NCI-H2081 treated with DMSO at 0.1 percent for 48 hours (cell line): ENCODE results near the gene ADCY7.
"Not testable (repeated sequence)": the region's sequence is repeated elsewhere in the genome, so short reads cannot be mapped to it uniquely, and the experiment has no call there.

Experiments
- DNase-seq: peaks from one replicate; lab custom pipeline; 2025; lab: John Stamatoyannopoulos, UW

The ADCY7 gene

DNA sequence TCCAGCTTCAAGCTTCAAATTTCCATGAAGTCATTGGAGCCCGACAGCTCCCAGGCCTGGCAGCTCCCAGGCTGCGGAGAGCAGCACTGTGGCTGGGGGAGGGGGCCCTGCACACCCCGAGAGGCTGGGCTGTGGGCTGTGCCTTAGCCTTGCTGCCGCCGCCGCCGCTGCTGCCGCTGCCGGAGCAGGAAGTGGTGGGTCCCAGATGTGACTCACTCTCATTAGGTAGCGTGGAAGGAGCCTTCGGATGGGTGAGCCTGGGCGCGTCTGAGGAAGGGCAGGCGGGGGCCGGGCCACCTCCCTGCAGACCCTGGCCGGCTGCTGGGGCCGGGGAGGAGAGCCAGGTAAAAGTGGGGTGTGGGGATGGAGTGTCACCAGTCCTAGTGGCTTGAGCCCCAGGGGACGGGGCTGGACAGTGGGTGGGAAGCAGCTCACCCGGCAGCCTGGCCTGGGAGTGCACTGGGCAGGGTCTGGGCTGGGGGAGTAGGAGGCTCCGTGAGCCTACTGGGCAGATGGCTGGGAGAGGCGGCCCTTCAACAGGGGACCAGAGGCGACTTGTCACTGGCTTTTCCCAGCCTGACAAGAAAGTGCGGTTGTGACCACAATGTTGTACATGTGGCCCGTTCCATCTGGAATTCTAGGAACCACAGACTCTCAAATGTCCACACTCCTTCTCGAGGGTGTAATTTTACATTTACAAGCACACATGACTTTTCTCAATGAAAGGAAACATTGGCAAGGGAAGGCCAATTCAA is at the start of gene ADCY7:
Gene ADCY7 (plus strand): TSS at position 215 of the 755 bp plus-strand sequence. CDS start 21,629 bp downstream, outside the sequence.
- DNase-seq, result no peak

DNA sequence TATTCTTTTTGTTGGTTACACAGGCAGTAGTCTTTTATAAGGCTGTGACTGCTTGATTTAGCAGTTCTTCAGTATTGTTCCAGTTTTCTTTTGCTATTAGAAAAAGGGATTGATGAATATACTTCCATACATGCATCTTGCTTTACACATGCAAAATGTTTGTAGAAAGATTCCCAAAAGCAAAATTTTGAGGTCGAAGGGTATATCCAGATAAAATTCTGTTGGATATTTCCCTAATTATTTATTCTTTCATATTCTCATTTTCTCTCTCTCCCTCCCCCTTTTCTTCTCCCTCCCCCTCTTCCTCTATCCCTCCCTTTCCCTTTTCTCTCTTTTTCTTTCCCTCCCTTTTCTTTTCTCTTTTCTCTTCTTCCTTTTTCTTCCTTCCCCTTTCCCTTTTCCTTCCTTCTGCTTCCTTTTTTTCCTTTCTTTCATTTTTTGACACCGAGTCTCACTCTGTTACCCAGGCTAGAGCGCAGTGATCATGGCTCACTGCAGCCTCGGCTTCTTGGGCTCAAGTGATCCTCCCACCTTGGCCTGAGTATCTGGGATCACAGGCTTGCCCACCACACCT is 46.9 kb upstream of the ADCY7 start:
- no peak for DNase-seq

DNA sequence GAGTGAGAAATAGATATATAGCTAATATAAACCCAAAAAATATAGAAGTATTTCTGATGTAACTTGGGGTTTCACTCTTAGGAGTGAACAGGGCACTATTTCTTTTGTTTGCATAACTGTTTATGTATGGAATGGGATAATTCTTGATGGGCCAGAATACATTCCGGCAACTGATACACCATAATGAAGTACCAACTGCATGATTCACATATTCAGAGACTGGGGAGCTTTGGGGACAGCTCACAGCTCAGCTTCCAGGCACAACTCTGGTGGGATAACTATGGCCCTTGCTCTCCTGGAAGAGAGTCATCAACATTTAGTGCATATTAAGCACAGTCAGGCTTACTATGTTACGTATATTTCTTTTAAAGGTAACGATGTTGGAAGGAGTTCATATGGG is 42.1 kb upstream of the ADCY7 start:
- no peak for DNase-seq

DNA sequence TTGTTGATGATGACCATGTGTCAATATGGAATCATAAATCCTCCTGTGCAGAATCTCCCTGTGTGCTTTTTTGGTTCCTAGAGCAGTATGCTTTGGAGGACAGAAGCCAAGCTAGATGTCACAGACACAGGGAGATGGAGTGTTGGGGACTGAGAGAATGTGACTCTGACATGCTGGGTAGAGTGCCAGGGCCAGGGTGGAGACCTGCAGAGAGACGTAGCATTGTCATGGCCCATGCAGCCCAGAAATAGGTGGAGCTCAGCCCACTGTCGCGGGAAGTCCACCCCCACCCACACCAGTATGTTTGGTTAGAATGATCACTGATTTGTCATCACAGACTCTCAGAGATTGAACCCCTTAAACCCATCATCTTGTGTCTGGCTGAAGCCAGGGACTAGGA is 39.2 kb upstream of the ADCY7 start:
- DNase-seq, result no peak

DNA sequence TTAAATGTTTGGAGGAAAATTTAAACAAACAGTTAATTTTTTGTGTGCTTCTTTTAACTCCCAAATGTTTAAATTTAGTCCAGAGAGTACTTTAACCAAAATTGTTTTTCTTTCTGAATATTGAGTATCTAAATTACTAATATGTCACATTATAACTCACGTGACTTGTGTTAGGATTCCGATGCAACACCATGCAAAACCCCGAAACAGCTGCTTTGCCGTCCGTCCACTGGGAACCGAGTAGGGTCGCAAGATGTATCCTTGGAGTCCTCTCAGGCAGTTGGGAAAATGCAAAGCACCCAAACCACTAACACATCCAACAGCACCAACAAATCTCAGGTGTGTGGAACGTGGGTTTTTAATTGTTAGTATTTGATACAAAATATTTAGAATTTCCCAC is 38.7 kb upstream of the ADCY7 start:
- DNase-seq, result no peak

DNA sequence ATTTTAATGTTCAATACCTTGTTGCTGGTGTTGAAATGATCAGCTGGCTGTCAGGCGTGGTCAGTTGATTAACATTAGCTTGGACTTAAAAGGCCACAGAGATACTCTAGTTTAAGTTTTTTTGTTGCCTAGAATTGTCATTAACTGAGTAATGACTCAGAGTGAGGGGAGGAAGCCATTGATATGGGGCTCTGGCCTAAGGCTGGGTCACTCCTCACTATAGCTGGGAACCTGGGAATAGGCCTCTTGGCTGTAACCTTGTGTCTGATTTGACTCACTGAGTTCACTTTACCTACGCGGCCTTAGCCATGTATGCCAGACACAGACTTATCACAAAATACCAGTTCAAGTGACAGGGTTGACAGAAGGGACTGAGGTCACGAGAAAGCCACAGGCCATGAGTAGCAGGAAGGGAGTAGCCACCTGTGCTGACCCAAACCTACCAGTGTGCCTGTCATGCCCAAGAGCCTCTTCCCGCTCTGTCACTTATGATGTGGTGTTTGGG is 37.9 kb upstream of the ADCY7 start:
- no peak for DNase-seq

DNA sequence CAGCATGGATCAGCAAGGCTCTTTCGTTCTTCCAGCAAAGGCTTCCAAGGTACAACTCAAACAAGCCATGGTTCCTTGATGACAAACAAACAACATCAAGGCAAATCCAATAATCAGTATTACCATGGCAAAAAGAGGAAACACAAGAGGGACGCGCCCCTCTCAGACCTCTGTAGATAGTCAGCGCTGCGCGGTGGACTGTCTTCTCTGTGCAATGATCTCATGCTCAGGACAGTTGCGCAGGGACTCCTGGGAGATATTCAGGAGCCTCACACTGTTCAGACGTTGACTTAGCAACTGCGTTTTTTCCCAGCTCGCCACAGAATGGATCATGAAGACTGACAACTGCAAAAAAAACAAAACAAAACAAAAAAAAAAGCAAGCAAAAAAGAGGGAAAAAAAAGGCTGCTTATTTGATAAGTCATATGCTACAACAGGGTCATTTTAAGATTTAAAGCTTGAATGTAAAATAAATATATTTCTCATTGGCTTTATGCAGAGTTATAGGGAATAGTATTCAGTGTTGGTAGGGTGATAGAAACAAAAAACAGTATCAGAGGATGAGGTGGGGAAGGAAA is 37.1 kb upstream of the ADCY7 start:
- no peak for DNase-seq

DNA sequence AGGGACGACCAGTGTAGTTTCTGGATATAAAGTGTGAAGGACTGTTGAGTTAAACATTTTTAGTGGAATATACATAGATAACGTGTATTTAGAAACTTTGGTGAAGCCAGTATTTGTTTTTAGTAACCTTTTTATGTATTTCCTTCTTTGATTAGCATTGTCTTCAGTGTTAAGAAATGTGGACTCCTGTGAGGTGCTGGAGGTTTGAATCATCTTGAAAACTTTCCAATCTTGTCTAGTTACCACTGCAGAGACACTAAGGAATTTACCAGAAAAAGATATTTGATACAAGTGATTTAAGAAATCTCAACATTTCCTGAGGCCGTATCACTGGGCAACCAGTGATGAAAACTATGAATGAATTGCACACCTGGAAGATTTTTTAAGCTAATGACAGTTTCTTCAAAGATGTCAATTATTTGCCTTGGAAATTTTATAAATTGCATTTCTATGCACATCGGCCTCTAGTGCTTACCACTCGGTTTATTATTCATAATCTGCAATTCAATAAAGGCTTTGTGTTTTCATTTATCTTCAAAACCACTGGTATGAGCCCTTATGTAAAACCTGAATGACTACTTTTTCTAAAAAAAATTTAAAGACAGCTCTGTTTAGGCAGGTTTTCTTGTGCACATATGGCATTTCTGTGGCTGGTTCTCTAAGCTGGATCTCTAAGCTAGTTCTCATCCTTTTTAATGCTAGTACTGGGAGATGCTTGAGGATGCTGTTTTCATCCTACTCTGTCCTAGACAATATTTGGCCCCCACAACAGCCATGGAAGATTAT is 31.4 kb upstream of the ADCY7 start:
- DNase-seq, result no peak

DNA sequence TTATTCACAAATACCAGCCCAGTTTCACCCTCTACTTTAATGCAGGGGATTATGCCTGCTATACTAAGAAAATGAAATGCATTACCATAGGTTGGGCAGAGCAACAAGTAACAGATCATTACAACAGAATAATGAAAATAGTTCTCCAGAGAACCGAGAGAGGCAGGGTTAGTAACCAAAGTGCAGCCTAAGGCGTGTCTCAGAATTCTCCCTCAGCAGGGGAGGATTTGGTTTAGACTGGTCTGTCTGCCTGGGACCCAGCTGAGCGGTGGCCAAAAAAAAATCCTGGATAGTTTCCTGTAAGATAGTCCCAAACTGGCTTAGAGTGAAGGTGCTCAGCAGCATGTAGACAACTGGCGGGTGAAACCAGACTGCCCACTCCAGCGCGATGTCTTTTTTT is 30.8 kb upstream of the ADCY7 start:
- no peak for DNase-seq

DNA sequence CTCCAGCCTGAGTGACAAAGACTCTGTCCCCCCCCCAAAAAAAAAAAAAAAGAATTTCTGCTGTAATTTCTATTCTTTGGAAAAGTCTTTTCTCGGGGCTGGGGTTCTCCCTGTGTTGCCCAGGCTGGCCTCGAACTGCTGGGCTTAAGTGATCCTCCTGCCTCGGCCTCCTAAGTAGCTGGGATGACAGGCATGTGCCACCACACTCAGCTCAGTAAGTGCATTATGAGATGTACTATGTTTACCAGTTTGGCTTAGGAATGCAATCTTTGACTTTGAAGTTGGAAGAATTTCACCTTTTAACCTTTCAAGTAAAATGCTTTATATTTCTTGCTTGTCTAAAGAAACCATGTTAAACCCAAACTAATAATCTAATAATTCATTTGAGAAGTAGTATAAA is 28.0 kb upstream of the ADCY7 start:
- no peak for DNase-seq

DNA sequence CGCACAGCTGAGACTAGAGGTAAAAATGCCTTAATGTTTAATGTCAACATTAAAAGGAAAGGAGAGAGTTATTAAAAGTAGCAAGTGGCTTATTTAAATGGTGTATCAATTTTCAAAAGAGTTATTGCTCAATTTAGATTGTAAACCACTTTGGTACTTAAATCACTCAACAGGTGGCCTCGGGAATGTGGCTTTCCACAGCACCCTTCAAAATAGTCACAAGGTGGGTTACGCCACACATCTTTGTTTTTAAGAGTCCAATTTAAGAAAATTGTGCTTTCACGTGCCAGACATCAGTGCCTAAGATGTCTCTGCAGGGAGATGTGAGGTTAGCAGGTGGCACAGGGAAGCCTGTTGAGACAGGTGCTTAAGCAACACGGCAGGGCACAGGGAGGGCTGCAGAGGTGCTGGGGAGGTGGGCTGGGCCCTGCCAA is 27.5 kb upstream of the ADCY7 start:
- no peak for DNase-seq

DNA sequence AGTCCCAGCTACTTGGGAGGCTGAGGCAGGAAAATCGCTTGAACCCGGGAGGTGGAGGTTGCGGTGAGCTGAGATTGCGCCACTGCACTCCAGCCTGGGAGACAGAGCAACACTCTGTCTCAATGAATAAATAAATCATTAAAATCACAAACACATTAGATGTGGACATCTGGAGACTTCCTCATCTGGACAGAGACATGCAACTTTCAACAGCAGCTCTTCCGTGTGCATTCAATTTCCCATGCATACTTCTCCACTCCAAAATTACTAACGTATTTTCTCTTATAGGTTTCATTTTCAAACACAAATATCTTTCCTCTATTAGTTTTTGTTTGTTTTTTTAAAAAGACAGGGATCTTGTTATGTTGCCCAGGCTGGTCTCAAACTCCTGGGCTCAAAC is 23.3 kb upstream of the ADCY7 start:
- DNase-seq, result not testable (repeated sequence)

DNA sequence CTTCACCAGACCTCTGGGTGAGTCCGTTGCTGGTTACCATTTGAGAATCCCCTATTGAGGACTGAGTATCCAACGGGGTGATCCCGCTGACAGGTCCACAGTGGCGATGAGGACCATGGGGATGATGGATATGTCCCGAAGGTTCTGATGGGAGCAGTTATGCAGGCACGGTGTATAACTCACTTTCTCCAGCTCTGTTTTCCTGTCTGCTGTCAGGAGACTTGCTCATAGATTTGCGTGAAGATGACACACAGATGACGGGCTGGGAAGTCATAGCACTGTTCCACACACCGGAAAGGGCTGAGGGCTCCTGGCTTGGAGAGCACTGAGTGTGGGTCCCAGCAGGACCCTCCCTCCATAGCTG is 22.2 kb upstream of the ADCY7 start:
- DNase-seq, result no peak

DNA sequence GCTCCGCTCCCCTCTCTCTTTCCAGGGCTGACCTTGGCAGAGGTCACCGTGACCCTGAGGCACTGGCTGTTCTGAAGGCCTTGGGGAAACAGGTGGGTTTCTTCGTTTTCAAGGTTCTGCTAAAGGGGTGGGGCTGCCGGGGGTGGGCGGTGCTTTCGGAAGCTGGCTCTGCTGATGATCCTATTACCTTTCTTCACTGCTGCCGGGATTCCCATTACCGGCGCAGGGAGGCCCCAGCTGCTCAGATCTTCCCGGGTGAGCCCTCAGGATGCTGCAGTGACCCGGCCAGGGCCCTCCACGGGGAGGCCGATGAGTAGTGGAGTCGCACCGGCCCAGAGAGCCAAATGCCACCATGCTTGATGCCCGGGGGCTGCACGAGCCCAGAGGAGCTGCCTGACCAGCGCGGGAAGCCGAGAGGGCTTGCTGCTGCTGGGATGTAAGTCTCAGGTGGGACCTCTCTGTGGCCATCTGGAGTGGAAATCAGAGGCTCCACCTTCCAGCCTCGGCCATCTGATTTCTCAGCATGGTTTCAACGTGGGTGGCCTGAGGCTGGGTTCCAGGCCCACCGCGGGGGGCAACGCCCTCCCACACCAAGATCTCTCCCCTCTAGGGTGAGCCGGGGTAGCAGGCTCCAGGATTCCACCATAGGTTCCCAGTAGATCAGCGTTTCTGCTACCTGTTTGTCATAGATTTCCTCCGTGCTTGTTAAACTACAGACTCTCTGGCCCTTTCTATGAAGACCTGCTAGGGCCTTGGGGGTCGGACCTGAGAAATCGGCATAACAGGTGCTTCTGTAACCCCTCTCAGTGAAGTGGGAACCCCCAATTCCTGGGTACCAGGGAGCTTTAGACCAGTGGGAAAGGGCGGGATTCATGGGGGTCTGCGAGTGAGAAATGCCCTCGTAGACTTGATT is 21.6 kb upstream of the ADCY7 start:
- no peak for DNase-seq

DNA sequence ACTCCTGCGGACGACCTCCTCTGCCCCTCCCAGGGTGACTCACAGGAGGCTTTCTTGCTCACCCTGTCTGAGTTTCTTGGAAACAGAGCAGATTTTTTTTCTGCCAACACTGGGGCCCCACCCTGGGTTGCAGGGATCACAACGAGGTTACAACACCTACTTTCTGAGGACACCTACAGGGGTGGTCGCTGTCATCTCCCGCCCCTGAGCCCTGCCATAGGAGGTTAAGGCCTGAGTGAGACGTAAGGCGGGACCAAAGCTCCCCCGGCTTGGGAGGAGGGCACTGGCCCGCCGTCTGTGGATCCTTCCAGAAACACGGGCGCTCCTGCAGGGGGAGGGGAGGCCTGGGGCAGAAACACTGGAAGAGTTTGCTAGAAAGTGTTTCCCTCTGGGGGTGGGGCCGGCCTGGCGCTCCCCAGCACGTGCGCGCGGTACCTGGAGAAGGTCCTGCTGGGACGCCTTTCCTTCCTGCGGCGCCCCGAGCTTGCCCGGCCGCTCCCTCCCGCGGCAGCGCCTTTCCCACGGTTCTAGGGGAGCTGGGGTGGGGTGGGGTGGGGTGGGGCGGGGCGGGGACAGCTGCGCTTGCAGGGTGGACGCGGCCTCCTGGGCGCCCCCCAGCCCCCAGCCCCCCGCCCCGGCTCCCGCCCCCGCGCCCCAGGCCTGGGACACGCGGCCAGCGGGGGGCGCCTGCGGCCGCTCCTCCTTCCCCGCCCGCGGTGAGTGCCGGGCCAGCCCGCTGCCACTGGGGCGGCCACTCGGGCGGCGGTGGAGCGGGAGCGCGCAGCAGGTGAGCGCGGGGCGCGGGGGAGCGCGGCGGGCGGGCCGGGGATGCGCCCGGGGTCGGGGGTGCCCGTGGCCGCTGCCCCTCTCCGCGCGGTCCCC is 20.7 kb upstream of the ADCY7 start:
- DNase-seq, result no peak

DNA sequence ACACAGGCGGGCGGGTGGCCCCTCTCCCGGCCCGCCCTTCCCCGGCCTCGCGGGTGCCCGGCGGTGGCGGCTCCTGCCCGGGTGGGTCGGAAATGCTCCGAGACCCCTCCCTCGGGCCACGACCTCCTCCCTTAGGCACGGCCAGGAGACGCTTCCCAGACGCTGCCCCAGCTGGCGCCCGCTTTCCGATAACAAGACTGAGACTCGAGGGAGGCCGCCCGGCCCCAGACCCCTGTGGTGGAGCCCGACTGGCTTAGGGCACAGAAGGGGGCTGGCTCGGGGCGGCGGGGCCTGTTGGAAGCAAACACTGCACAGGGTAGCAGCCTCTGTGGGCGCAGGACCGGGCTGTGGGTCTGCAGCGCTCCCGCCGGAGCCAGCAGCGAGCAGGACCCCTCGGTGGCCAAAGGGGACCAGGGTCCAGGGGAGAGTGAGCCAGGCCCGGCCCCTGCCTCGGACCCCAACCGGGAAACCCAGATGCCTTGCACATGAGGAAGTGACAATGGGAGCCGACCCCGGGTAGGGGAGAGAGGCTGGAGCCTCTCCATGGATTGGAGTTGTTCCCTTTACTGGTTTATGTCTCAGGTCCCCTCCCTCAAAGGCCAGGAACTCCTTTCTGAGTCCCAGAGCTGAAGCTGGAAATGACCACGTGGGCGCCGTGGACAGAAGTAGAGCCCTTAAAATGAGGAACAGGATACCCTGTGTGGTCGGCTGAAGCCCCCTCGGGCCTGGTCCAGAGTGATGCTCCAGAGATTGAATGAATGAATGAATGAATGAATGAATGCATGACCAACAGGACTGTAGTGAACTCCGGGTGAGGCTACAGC is 19.8 kb upstream of the ADCY7 start:
- DNase-seq, result no peak

DNA sequence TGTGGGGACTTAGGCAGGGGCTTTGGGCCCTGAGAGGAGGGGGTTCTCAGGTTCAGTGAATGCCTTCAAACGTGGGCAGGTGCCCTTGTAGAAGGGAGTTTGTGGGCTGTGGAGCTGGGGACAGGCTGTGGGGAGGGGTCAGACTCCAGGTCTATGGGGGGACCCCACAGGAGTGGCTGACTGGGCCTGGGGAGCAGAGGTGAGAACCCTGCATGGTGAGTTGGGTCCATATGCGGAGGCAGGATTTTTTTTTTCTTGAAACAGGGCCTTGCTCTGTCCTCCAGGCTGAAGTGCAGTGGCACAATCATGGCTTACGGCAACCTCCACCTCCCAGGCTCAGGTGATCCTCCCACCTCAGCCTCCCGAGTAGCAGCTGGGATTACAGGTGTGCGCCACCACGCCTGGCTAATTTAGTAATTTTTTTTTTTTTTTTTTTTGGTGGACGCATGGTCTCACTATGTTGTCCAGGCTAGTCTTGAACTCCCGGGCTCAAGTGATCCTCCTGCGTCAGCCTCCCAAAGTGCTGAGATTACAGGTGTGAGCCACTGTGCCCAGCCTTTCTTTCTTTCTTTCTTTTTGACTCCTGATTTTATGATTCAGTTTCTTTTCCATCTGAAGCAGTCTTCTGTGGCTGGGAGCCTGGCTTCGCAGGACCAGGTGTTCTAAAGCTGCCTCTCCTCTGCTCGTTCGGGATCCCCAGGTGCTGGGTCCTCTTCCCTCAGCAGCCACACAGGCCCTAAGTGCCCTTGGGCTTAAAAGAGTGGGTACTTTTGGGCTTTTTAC is 19.0 kb upstream of the ADCY7 start:
- DNase-seq, result no peak

DNA sequence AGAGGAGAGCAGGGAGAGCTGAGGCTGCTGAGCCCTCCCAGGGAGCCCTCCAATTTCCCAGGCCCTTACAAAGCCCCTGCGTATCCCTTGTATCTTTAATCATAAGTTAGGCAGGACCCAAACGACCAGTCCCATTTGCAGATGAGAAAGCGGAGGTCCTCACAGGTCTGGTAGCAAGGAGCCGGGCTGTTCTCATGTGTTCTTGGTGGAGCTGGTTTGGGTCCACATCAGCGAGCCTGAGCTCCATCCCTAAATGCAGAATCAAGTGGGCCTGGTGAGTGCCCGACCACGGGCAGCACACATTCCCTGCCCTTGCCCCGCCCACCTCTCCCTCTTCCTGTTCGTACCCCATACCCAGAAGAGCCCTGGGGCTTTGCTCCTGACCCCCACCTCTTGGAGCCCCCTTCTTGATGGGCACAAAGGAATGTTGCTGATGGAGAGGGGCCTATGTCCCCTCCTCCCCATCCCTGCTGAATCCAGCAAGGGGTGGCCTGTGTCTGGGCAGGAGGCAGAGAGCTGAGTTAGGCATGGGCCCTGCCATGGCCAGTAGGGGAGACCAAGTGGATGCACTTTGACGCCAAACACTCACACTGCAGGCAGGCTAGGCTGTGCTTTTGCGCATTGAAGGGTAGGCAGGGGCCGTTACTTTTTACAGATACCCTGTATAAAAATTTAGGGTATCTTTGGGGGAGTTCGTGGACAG is 18.3 kb upstream of the ADCY7 start:
- DNase-seq, result no peak
